GM18867 (cell line): Measurements from ENCODE around the gene PRAMEF1.
"Not testable (repeated sequence)": the region's sequence is repeated elsewhere in the genome, so short reads cannot be mapped to it uniquely, and the experiment has no call there.

Experiments
- ATAC-seq: cut with Tn5 transposase; IDR thresholded peaks from one replicate; pipeline ENCODE4 v1.9.1; 2021; ENCODE audit warnings: mild to moderate bottlenecking, moderate library complexity; ENCODE audit not compliant: unreplicated experiment

PRAMEF1 gene

GRCh38 chr1:12791097-12791496 is at the start of gene PRAMEF1:
TSS of gene PRAMEF1 (plus strand) at chr1:12791397. CDS start at chr1:12793228, 1,831 bp downstream.
- ATAC-seq = not testable (repeated sequence)

DNA sequence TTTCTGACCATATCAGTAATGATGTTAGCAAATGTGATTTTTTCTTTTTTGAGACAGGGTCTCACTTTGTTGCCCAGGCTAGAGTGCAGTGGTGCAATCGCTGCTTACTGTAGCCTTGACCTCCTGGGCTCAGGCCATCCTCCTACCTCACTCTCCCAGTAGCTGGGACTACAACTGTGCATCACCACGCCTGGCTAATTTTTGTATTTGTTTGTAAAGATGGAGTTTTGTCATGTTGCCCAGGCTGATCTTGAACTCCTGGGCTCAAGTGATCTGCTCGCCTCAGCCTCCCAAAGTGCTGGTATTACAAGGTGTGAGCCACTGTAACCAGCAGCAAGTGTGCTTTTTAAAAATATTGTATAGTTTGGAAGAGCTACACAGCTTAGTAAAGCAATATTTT is 49.3 kb upstream of the PRAMEF1 start:
- ATAC-seq = no peak

DNA sequence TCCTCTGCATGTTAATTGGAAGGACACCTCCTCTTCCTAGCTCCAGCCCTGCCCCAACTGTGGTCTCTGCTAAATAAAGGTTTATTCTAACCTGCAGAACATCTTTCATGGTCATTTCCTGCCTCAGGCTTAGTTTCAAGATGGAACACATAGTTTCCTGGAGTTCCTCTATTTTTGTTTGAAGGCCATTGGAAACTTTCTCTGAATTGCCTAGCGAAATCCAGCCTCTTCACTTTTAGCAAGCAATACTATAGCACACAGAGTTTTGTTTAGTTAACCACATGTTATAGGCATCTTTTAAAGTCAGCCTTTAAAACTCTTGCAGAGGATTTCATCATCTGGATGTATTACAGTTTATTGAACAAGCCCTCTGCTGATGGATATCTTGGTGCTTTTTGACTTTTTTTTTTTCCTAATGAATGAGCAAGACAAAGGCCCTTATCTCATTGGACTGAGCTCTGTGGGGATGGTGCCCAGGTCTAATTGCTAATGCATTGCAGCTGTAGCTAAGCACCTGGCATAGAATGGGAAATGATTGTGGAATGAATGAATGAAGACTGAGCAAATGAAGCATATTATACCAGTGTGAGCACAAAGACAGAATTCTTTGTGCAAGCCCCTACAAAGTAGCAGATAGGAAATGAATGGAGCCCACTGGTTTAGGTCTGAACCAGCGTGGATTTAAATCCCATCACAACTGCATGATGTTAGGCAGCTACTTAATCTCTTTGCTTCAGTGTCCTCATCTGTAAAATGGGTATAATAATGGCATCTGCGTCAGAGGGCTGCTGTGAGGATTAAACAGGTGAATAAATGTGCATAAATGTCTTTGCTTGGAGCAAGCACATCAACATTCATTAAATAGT is 45.8 kb upstream of the PRAMEF1 start:
- ATAC-seq = no peak

GRCh38 chr1:12745992-12746323 is 45.2 kb upstream of the PRAMEF1 start, which contains the start of gene CFAP107:
TSS of gene CFAP107 (plus strand) at chr1:12746200. CDS start at chr1:12746431, 231 bp downstream.
- peak; percentile 63 for ATAC-seq

DNA sequence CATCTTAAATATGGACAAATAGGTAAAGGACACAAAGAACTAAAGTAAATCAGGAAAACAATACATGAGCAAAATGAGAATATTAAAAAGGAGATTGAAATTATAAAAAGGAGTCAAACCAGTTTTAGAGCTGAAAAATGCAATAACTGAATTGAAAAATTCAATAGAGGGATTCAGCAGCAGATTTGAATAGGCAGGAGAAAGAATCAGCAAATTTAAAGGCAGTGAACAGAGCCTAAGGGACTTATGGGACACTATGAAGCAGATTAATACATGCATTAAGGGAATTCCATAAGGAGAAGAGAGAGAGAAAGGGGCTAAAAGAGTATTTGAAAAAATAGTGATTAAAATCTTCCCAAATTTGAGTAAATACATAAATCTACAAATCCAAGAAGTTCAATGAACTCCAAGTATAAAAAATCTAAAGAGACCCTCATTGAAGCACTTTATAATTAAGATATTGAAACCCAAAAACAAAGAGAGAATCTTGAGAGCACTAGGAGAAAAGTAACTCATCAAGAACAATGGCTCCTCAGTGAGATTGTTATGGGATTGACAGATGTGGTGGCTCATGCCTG is 42.3 kb upstream of the PRAMEF1 start:
- no peak for ATAC-seq

- ATAC-seq = no peak
Observed at GRCh38 chr1:12754738-12755137, 36.5 kb upstream of the PRAMEF1 start.

DNA sequence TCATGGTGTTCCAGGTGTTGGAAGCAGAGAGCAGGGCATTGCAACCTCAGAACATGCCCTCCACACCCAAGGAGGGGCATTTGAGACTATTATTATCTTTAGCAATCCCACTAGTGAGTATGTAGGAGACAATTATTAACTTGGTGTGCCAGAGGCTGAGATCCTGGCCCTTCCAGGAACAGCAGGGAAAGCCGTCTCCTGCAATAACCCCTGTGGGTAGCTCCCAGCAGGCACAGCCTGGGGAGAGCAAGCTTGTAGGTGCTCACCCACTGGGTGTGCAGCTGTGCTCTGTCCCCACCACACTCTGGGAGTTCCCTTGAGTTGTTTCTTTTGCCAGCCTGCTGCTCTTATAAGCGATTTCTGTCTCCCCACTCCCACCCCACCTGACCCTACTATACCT is 34.9 kb upstream of the PRAMEF1 start:
- no peak for ATAC-seq

DNA sequence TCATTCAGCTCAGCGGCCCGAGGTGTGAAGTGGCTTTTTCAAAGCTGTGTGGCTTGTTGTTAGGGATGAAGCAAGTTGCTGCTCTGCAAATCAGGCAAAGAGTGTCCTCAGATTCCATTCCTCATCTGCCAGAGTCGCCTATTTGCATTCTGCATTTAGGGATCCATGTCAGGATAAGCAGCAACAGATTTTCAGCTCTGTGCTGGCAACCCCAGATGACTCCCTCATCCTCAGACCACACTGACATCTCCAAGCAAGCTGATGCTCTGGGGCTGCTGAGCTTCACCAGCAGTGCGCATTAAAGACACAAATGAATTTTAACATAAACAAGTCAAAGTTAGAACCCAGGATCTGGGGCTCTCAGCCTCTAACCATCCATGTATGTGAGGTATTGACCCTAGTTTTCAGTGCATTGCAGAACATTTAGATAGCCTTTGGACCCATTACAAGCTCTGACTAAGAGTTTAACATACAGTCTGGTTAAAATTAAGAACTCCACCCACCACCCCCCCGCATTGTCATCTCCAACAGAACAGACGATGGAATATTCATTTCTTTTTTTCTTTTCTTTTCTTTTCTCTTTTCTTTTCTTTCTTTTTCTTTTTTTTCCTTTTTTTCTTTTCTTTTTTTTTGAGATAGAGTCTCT is 34.3 kb upstream of the PRAMEF1 start:
- ATAC-seq = no peak

GRCh38 chr1:12757836-12758235 is 33.4 kb upstream of the PRAMEF1 start:
- no peak for ATAC-seq

DNA sequence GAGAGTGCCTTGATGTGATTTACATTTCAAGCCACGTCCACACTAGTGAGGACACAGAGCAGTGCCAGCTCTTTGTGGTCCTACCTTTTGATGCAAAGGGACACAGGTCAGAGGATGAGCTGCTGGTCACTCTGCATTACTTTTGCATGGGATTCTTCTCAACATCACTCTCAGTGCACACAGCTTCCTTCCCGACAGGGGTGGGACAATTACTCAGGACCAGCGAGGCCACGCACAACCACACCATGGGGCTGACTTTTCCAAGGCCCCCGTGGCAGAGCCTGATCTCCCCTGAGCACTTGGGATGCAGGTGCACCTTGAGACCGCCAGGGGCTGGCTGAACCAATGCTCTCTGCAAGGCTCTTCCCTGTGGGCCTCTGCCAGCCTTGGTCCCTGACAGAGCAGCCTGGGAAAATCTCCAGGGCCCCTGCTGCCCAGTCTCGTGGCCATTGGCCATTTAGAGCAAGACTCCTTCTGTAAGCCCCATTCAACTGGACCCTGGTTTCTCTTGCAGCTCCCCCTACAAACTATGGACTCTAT is 30.9 kb upstream of the PRAMEF1 start:
- no peak for ATAC-seq

DNA sequence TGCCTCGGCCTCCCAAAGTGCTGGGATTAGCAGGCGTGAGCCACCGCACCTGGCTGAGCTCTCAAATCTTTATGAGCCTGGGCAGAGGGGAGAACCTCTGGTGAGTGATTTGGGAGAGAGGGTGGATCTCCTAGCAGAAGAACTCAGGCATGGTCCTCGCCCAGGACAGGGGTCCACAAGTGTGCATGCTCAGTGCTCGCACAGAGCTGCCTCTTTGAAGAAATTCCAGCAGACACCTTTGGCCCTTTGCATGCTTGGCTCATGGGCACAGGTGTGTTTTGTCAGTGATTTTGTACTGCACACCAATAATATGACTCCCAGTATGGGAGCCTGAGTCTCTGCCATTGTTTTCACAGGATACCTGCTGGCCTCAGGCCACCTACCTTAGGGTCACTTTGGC is 29.4 kb upstream of the PRAMEF1 start:
- no peak for ATAC-seq

DNA sequence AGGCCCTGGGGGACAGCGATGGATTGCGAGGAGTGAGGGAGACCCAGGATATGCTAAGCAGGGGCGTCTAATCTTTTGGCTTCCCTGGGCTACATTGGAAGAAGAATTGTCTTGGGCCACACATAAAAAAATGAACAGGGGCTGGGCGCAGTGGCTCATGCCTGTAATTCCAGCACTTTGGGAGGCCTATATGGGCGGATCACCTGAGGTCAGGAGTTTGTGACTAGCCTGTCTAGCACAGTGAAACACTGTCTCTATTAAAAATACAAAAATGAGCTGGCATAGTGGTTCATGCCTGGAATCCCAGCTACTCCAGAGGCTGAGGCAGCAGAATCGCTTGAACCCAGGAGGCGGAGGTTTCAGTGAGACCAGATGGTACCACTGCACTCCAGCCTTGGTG is 28.4 kb upstream of the PRAMEF1 start:
- ATAC-seq = no peak

- no peak for ATAC-seq
Observed at GRCh38 chr1:12763479-12763878, 27.7 kb upstream of the PRAMEF1 start.

DNA sequence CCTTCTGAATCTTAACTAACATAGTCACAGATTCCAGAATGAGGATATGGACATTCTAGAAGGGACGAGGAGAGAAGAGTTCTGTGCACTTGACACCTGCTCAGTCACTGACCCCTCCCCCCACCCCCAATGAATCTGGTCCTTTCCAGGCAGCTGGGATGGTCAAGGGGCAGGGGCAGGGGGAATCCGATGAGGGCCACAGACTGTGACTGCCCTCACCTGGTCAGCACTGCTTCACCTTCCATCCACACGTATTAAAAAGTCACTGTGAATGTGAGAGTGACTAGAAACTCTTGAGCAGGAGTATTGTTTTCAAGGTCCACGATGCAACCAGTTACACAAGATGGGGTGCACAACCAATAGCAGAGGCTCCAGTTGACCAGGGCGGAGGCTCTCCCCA is 27.2 kb upstream of the PRAMEF1 start:
- ATAC-seq = no peak

- ATAC-seq = no peak
Observed at GRCh38 chr1:12769031-12769430, 22.2 kb upstream of the PRAMEF1 start.

GRCh38 chr1:12769976-12770505 is 21.2 kb upstream of the PRAMEF1 start:
- ATAC-seq = no peak

DNA sequence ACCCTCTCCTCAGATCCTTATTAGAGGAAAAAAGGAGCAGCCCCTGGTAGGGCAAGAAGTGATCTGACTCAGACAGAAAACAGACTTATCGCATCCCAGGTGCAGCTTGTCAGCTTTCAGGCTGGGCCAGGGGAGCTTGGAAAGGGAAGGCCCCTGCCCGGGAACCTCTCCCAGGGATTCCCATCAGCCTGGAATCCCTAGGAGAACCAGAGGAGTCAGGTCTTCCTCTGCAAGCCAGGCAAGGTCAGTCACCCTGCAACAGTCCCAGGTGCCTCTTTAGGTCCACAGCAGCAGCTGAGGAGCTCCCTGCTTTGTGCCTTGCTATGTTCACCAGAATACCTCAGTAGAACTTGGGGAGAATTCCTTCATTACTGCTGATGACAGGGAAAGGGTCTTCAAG is 20.6 kb upstream of the PRAMEF1 start:
- no peak for ATAC-seq

- ATAC-seq = no peak
Observed at GRCh38 chr1:12771186-12771585, 20.0 kb upstream of the PRAMEF1 start.

DNA sequence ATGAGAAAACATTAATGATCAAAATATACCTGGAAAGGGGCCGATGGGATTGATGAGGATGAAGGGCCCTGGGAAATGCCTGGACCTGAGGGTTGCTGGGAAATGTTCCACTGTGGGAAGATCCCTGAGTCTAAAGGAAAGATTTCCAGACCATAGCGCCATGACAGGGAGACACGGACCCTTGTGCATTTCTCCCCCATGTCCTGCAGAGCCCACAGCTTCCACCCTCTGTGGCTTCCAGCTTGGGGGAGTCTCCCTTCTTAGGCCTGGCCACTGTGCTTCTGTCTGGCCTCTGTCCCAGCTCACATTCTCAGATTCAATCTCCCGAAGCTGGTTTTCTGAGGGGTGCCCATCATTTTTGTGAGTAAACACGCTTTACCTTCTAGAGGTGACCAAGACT is 18.7 kb upstream of the PRAMEF1 start:
- ATAC-seq = no peak

- no peak for ATAC-seq
Observed at GRCh38 chr1:12773438-12773837, 17.8 kb upstream of the PRAMEF1 start, which contains the start of gene PRAMEF12. TSS of gene PRAMEF12 (plus strand) at chr1:12773738. CDS start at chr1:12774868, 1,130 bp downstream.

DNA sequence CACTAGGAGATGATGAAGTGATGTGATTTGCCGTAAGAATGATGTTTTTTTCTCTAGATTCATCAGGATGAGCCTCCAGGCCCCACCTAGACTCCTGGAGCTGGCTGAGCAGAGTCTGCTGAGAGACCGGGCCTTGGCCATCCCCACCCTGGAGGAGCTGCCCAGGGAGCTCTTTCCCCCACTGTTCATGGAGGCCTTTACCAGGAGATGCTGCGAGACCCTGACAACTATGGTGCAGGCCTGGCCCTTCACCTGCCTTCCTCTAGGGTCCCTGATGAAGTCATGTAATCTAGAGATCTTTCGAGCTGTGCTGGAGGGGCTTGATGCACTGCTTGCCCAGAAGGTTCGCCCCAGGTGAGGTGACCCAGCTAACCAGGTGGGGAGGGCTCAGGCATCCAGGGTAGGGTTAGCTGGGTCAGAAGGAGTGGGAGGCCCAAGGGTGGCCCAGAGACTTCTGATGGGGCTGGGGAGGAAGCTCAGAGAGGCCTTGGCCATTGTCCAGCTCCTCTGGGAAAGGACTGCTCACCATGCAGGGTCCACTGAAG is 16.3 kb upstream of the PRAMEF1 start:
- ATAC-seq = no peak
